Lower leg skin (tissue), 3 donors: ENCODE data around the gene FCHO2.

Experiments used
- POLR2A ChIP-seq, 2 donors: fragments of 450-650 bp; IDR thresholded peaks; one replicate each; pipeline ENCODE4 v1.6.1; 2016 to 2017; ENCODE audit warnings: antibody characterized with exemption in 2 of 2, mild to moderate bottlenecking in 1 of 2, moderate library complexity in 1 of 2
- TF ChIP-seq, protein P1 (sequence below), 3 donors: fragments of 450-650 bp; IDR thresholded peaks; one replicate each; pipeline ENCODE4 v1.5.1; 2016; ENCODE audit warnings: antibody characterized with exemption in 3 of 3, mild to moderate bottlenecking in 3 of 3, moderate library complexity in 2 of 3

DNA sequence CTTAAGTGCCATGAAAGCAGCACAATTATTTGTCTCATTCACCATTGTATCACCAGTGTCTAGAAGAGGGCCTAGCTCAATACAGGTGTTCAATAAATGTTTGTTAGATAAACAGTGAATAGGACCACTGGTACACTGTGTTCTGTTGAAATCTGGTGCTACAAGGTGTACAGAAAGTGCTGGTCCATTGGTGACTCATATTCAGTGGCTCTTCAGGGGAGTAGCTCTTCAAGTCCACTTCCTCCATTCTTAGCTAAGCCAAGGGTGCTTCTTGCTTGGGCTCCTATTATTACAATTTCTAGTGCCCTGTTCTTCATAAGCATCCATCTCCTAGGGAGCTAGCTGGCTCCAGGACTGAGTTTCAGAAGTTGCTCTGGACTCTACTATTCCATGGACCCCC, 6.4 kb upstream of the FCHO2 start:
- TF ChIP-seq, protein P1, sequence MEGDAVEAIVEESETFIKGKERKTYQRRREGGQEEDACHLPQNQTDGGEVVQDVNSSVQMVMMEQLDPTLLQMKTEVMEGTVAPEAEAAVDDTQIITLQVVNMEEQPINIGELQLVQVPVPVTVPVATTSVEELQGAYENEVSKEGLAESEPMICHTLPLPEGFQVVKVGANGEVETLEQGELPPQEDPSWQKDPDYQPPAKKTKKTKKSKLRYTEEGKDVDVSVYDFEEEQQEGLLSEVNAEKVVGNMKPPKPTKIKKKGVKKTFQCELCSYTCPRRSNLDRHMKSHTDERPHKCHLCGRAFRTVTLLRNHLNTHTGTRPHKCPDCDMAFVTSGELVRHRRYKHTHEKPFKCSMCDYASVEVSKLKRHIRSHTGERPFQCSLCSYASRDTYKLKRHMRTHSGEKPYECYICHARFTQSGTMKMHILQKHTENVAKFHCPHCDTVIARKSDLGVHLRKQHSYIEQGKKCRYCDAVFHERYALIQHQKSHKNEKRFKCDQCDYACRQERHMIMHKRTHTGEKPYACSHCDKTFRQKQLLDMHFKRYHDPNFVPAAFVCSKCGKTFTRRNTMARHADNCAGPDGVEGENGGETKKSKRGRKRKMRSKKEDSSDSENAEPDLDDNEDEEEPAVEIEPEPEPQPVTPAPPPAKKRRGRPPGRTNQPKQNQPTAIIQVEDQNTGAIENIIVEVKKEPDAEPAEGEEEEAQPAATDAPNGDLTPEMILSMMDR (IDR thresholded peaks at IDR 0.05): no peak
- no peak for TF ChIP-seq POLR2A (IDR thresholded peaks at IDR 0.05)
